H1 (cell line): ENCODE results near the gene PACSIN1. TPM values are rescaled to one million over a fixed set of nuclear protein-coding genes. Genes with fewer than 3 reads are reported as not detected.
A peak's percentile ranks its signal among the peaks of the same experiment; 100 is the strongest.

Experiments
- CTCF ChIA-PET: fragments of 300-600 bp; sonication (Branson Sonifier 250); formaldehyde crosslinking; loops from one replicate; lab custom pipeline; 2021; ENCODE audit not compliant: partially characterized antibody; lab: Charles Lee
- POLR2A ChIA-PET: fragments of 300-600 bp; sonication (Branson Sonifier 250); formaldehyde crosslinking; loops from one replicate; lab custom pipeline; 2021; ENCODE audit warnings: inconsistent platforms; ENCODE audit not compliant: partially characterized antibody; lab: Charles Lee
- DNase-seq, 2 experiments: peaks; one replicate each; pipeline versions ENCODE4 v3.0.0 to v3.0.0-alpha.2; 2010 to 2022; ENCODE audit warnings: low spot score in 2 of 2, low read depth in 1 of 2, mixed read lengths in 1 of 2
- FAIRE-seq: peaks from 2 replicates; lab custom pipeline; 2011; peaks lifted over from hg19 to GRCh38; lab: Jason Lieb, UNC
- H2AFZ ChIP-seq: 2 replicates; pipeline ENCODE4 v1.8.1; 2012; ENCODE audit warnings: low read length, inconsistent platforms
- H2AK5ac ChIP-seq: 2 replicates; pipeline ENCODE4 v1.6.1; 2013; ENCODE audit warnings: low read depth, low read length
- H2BK120ac ChIP-seq: replicated peaks from 2 replicates; pipeline ENCODE3; 2013; ENCODE audit warnings: low read depth, low read length, inconsistent platforms
- H2BK12ac ChIP-seq: 2 replicates; pipeline ENCODE4 v1.6.1; 2013; ENCODE audit warnings: low read depth, low read length
- H2BK15ac ChIP-seq: 2 replicates; pipeline ENCODE4 v1.6.1; 2013; ENCODE audit warnings: low read length
- H2BK20ac ChIP-seq: 2 replicates; pipeline ENCODE4 v1.6.1; 2013; ENCODE audit warnings: low read length
- H2BK5ac ChIP-seq: 2 replicates; pipeline ENCODE4 v1.6.1; 2013; ENCODE audit warnings: low read depth, low read length
- H3K14ac ChIP-seq: 2 replicates; pipeline ENCODE4 v1.6.1; 2013; ENCODE audit warnings: inconsistent platforms; ENCODE audit not compliant: insufficient read length
- H3K18ac ChIP-seq: 2 replicates; pipeline ENCODE4 v1.6.1; 2013; ENCODE audit warnings: low read length; ENCODE audit errors: extremely low read depth
- H3K23ac ChIP-seq: 2 replicates; pipeline ENCODE4 v1.6.1; 2013; ENCODE audit warnings: inconsistent platforms; ENCODE audit not compliant: insufficient read length
- H3K23me2 ChIP-seq: 2 replicates; pipeline ENCODE4 v1.6.1; 2013; ENCODE audit warnings: low read depth, low read length
- H3K27ac ChIP-seq: 2 replicates; pipeline ENCODE4 v1.6.1; 2011; ENCODE audit warnings: low read depth, low read length, inconsistent platforms
- H3K27me3 ChIP-seq, 4 experiments: replicated peaks in 1 of 4; 1 replicate in 1 of 4; 2 replicates in 3 of 4; pipeline versions ENCODE4 v1.6.1 to v1.8.1; 2011 to 2013; ENCODE audit warnings: low read length in 3 of 4, mild to moderate bottlenecking in 3 of 4, inconsistent platforms in 2 of 4, mixed read lengths in 2 of 4, moderate library complexity in 1 of 4; ENCODE audit not compliant: control insufficient read depth in 3 of 4, insufficient read depth in 3 of 4; ENCODE audit errors: extremely low read depth in 1 of 4
- H3K36me3 ChIP-seq, 4 experiments: 2 replicates each; pipeline versions ENCODE4 v1.6.1 to v1.8.1; 2011 to 2013; ENCODE audit warnings: mild to moderate bottlenecking in 4 of 4, low read length in 3 of 4, moderate library complexity in 2 of 4, control low read depth in 1 of 4, inconsistent platforms in 1 of 4; ENCODE audit not compliant: insufficient read depth in 4 of 4, control insufficient read depth in 2 of 4
- H3K4ac ChIP-seq: replicated peaks from 2 replicates; pipeline ENCODE3; 2013; ENCODE audit warnings: low read length, low read depth, mixed read lengths, inconsistent platforms; ENCODE audit not compliant: insufficient read length
- H3K4me1 ChIP-seq, 4 experiments: replicated peaks in 1 of 4; 1 replicate in 1 of 4; 2 replicates in 3 of 4; pipeline versions ENCODE4 v1.6.1 to v1.8.1; 2011 to 2013; ENCODE audit warnings: low read length in 3 of 4, inconsistent platforms in 2 of 4, mixed read lengths in 1 of 4; ENCODE audit not compliant: insufficient read depth in 4 of 4, control insufficient read depth in 3 of 4
- H3K4me2 ChIP-seq, 2 experiments: 2 replicates each; pipeline versions ENCODE4 v1.6.1 to v1.8.1; 2011 to 2013; ENCODE audit warnings: low read depth in 2 of 2, low read length in 2 of 2, control low read depth in 1 of 2, inconsistent platforms in 1 of 2, mild to moderate bottlenecking in 1 of 2; ENCODE audit not compliant: insufficient read depth in 1 of 2
- H3K4me3 ChIP-seq, 4 experiments: fragments of 200-600, 300-600 bp in 1 of 4; sonication (generic), shearing (Covaris generic), sonication (Bioruptor Twin) in 1 of 4; 2 replicates each; pipeline versions ENCODE4 v1.5.1 to v1.8.1; 2011 to 2016; ENCODE audit warnings: low read length in 4 of 4, low read depth in 3 of 4, control low read depth in 2 of 4, inconsistent platforms in 2 of 4, mild to moderate bottlenecking in 2 of 4, mixed read lengths in 1 of 4, moderate library complexity in 1 of 4; ENCODE audit not compliant: insufficient read depth in 2 of 4; ENCODE audit errors: extremely low read depth in 1 of 4
- H3K56ac ChIP-seq: replicated peaks from 2 replicates; pipeline ENCODE3; 2013; ENCODE audit warnings: low read depth, mild to moderate bottlenecking, mixed read lengths, low read length, inconsistent platforms; ENCODE audit not compliant: insufficient read length
- H3K79me1 ChIP-seq: 2 replicates; pipeline ENCODE4 v1.6.1; 2013; ENCODE audit warnings: low read depth, low read length, control low read depth
- H3K79me2 ChIP-seq, 2 experiments: 2 replicates each; pipeline versions ENCODE4 v1.6.1 to v1.8.1; 2012 to 2013; ENCODE audit warnings: low read length in 2 of 2, mild to moderate bottlenecking in 2 of 2, inconsistent platforms in 1 of 2; ENCODE audit not compliant: insufficient read depth in 2 of 2, control insufficient read depth in 1 of 2
- H3K9ac ChIP-seq, 4 experiments: replicated peaks in 1 of 4; 1 replicate in 1 of 4; 2 replicates in 3 of 4; pipeline versions ENCODE4 v1.6.1 to v1.8.1; 2011 to 2013; ENCODE audit warnings: low read depth in 3 of 4, low read length in 3 of 4, control low read depth in 2 of 4, mild to moderate bottlenecking in 2 of 4, moderate library complexity in 2 of 4, inconsistent platforms in 1 of 4; ENCODE audit errors: extremely low read depth in 1 of 4
- H3K9me3 ChIP-seq, 2 experiments: 2 replicates each; pipeline versions ENCODE4 v1.6.1 to v1.8.1; 2012 to 2013; ENCODE audit warnings: mild to moderate bottlenecking in 2 of 2, moderate library complexity in 2 of 2, control low read depth in 1 of 2, inconsistent platforms in 1 of 2, low read depth in 1 of 2, low read length in 1 of 2, mixed read lengths in 1 of 2; ENCODE audit not compliant: insufficient read depth in 2 of 2
- H4K20me1 ChIP-seq, 2 experiments: replicated peaks in 1 of 2; 2 replicates each; pipeline versions ENCODE3 to v1.8.1; 2011 to 2013; ENCODE audit warnings: inconsistent platforms in 2 of 2, low read length in 2 of 2, mild to moderate bottlenecking in 1 of 2; ENCODE audit not compliant: insufficient read depth in 2 of 2, control insufficient read depth in 1 of 2
- H4K5ac ChIP-seq: 2 replicates; pipeline ENCODE4 v1.6.1; 2013; ENCODE audit warnings: low read length, low read depth, mixed read lengths, inconsistent platforms; ENCODE audit not compliant: insufficient read length
- H4K8ac ChIP-seq: 2 replicates; pipeline ENCODE4 v1.8.0; 2013; ENCODE audit warnings: mild to moderate bottlenecking, moderate library complexity, low read length, inconsistent platforms; ENCODE audit not compliant: insufficient read depth; ENCODE audit errors: extremely low read depth
- H4K91ac ChIP-seq: replicated peaks from 2 replicates; pipeline ENCODE3; 2013; ENCODE audit warnings: low read length, mixed read lengths, inconsistent platforms; ENCODE audit not compliant: insufficient read length
- POLR2A ChIP-seq, 2 experiments: IDR thresholded peaks; 1 replicate in 1 of 2; 2 replicates in 1 of 2; pipeline ENCODE4 v1.6.1; 2011; ENCODE audit warnings: low read depth in 2 of 2, low read length in 2 of 2, mild to moderate bottlenecking in 2 of 2; ENCODE audit errors: control extremely low read depth in 1 of 2
- SP2 ChIP-seq: IDR thresholded peaks from 2 replicates; pipeline ENCODE4 v1.6.1; 2012; ENCODE audit warnings: mild to moderate bottlenecking, low read length, inconsistent platforms
- WGBS, 2 experiments: shearing (Covaris generic) in 1 of 2; methylation state at CpG; one replicate each; pipeline versions ENCODE4 v1.1.6 to v1.1.7; 2013 to 2015; ENCODE audit warnings: low lambda C conversion rate in 2 of 2, mixed read lengths in 2 of 2, inconsistent platforms in 1 of 2, low coverage in 1 of 2, missing lambda C conversion rate in 1 of 2; ENCODE audit not compliant: insufficient replicate concordance in 2 of 2, insufficient coverage in 1 of 2, insufficient read length in 1 of 2; ENCODE audit errors: extremely low coverage in 1 of 2, missing lambda C conversion rate in 1 of 2; 5-methylcytosine and 5-hydroxymethylcytosine counted together
- polyA plus RNA-seq, 7 experiments: library from polyadenylated mRNA; depleted of rRNA in 3 of 7; stranded (reverse) in 5 of 7; unstranded in 2 of 7; fragments of >200 nt in 5 of 7; fragments of 200-250 nt in 2 of 7; gene quantifications; 1 replicate in 5 of 7; 2 replicates in 1 of 7; 4 replicates in 1 of 7; pipeline versions ENCODE4 v1.2.1 to v1.2.3, GENCODE V29; 2011 to 2013; ENCODE audit warnings: missing spikeins in 2 of 7, mixed read lengths in 2 of 7
- total RNA-seq: library from RNA; stranded (reverse); fragmentation: NEBNext Ultra II Directional; extraction: Animal tissue kit (Norgen Biotek cat#: 25700); gene quantifications from 2 replicates; pipeline ENCODE4 v1.2.1, GENCODE V29; 2021

Gene PACSIN1
- total and polyA plus RNA-seq, 2 of the 8 experiments (the other 6 are each of a cell fraction or from before 2014, with no cell fraction given) = 5.9 to 11.1 TPM

- H4K20me1 ChIP-seq = peaks cover 8% of the 10 kb centered on the region in 2 experiments
- no peak overlapping the region for H2AFZ ChIP-seq
- H3K4ac ChIP-seq = peak overlapping the region; percentile 87
- H3K23ac ChIP-seq = no peak overlapping the region
- H3K56ac ChIP-seq = peak overlapping the region; percentile 91
- peak overlapping the region; percentile 92 for H2BK5ac ChIP-seq
- peak overlapping the region; percentile 98; the same call in 1 of the 2 replicates for H4K8ac ChIP-seq
- no peak overlapping the region for H2BK12ac ChIP-seq
- CTCF ChIA-PET = interaction anchor here (1.5 to 1.8 kb wide), 2 partner anchors 10 to 175 kb away, joined by 4 read pairs; no protein-coding TSS in a partner anchor
- H3K9me3 ChIP-seq = no peaks in the 10 kb centered on the region; a peak in 1 of 4 replicates
- peaks cover 32 to 53% (median 43%) of the 10 kb centered on the region in 4 experiments for H3K36me3 ChIP-seq
- H3K23me2 ChIP-seq = peaks cover 5% of the 10 kb centered on the region; the same call in 1 of the 2 replicates
- no peak overlapping the region for H2BK20ac ChIP-seq
- peak overlapping the region; percentile 84 to 95 for H3K4me2 ChIP-seq
- no peaks in the 10 kb centered on the region for H3K27me3 ChIP-seq
- WGBS, 2 experiments = 18% methylated on average over 10 of the region's 10 CpGs; no CpG with 5 or more reads in 1 of the 2 experiments
- H3K79me2 ChIP-seq = peaks cover 3 to 40% of the 10 kb centered on the region in 2 experiments
- DNase-seq (no peak), FAIRE-seq (no peak)
- no peak overlapping the region for H2BK120ac ChIP-seq
- H4K5ac ChIP-seq = peak overlapping the region; percentile 68
- peak overlapping the region; percentile 97; the same call in 1 of the 2 replicates for H2AK5ac ChIP-seq
- H2BK15ac ChIP-seq = no peak overlapping the region
- POLR2A ChIA-PET = interaction anchor here (0.7 to 12.2 kb wide), 29 partner anchors 12 to 464 kb away, joined by 3 to 256 read pairs (median 6); partner anchors contain the start of genes ANKS1A, BLTP3A, HMGA1 and NUDT3
- no peak overlapping the region for H3K14ac ChIP-seq
- H3K27ac ChIP-seq = peak overlapping the region; percentile 92
- peak overlapping the region; percentile 96 to 100 (median 99) for H3K9ac ChIP-seq
- peaks cover 0 to 11% (median 4%) of the 10 kb centered on the region in 4 experiments; a peak in 5 of 7 replicates for H3K4me1 ChIP-seq
- peak overlapping the region; percentile 91 to 99 (median 95) for H3K4me3 ChIP-seq
- H4K91ac ChIP-seq = peak overlapping the region; percentile 95
- H3K79me1 ChIP-seq = no peaks in the 10 kb centered on the region
- H3K18ac ChIP-seq = peak overlapping the region; percentile 96
- TF ChIP-seq SP2 (no peak), POLR2A (IDR thresholded peaks at IDR 0.05; ENCODE audit: control extremely low read depth in 1 of 2, low read depth in 2 of 2, low read length in 2 of 2) (peak in 1 of 2 experiments; percentile 18; a peak in 1 of 3 replicates)
Observed at GRCh38 chr6:34425132-34425497, 40.8 kb upstream of the PACSIN1 start.
